Measurements from ENCODE around the gene XRCC1. TPM values are rescaled to one million over a fixed set of nuclear protein-coding genes. Genes with fewer than 3 reads are reported as not detected.
A peak's percentile ranks its signal among the peaks of the same experiment; 100 is the strongest.

Gene XRCC1
- total and polyA plus RNA-seq, 4 experiments from 2014 or later = 16.3 to 41.0 (median 31.2) TPM

GRCh38 chr19:43498233-43498842 lies 77.0 kb downstream of the XRCC1 start:
- no peaks in the 10 kb centered on the region for H3K27me3 Mint-ChIP-seq
- no peaks in the 10 kb centered on the region for H3K27me3 ChIP-seq (ENCODE audit: insufficient read depth, low read length)
- ChIA-PET CTCF (ENCODE audit: partially characterized antibody) (interaction anchor here (2.0 kb wide), 1 partner anchor 51 kb away, joined by 6 read pairs; no protein-coding TSS in a partner anchor), POLR2A (ENCODE audit: partially characterized antibody) (interaction anchor here (0.8 kb wide), 1 partner anchor 22 kb away, joined by 5 read pairs; no protein-coding TSS in a partner anchor)
- H3K36me3 Mint-ChIP-seq = peaks cover 31 to 32% of the 10 kb centered on the region in 2 donors
- no peak for DNase-seq
- H3K9me3 ChIP-seq (ENCODE audit: control insufficient read depth in 1 of 2, low read length in 2 of 2) = no peaks in the 10 kb centered on the region
- H3K36me3 ChIP-seq (ENCODE audit: insufficient read depth, low read length) = peaks cover 6% of the 10 kb centered on the region
- peak overlapping the region in 1 of 8 donors; percentile 4 for H3K4me3 Mint-ChIP-seq
- H3K27ac ChIP-seq (ENCODE audit: low read depth, low read length) = no peak overlapping the region
- no peak overlapping the region for H3K4me3 ChIP-seq (ENCODE audit: low read length in 2 of 2)
- peaks cover 8 to 23% (median 17%) of the 10 kb centered on the region in 4 donors for H3K4me1 Mint-ChIP-seq
- no peaks in the 10 kb centered on the region for H3K9me3 Mint-ChIP-seq
- H3K4me1 ChIP-seq (ENCODE audit: insufficient read depth, low read length) = peaks cover 7% of the 10 kb centered on the region
- peak overlapping the region in 3 of 7 donors; percentile 25 to 87 (median 54) for H3K27ac Mint-ChIP-seq
- intact Hi-C loops (cut with micrococcal nuclease) = no loop called here

GRCh38 chr19:43496960-43497359 lies 78.4 kb downstream of the XRCC1 start:
- CTCF ChIA-PET (ENCODE audit: partially characterized antibody) = interaction anchor here (1.1 to 1.4 kb wide), 2 partner anchors 17 to 65 kb away, joined by 3 to 4 read pairs; no protein-coding TSS in a partner anchor

GRCh38 chr19:43495082-43495481 lies 80.2 kb downstream of the XRCC1 start:
- no peak for DNase-seq
- H3K4me1 Mint-ChIP-seq = peaks cover 2 to 9% (median 3%) of the 10 kb centered on the region in 4 donors
- no peak overlapping the region for H3K4me3 ChIP-seq (ENCODE audit: low read length in 2 of 2)
- no peaks in the 10 kb centered on the region for H3K9me3 ChIP-seq (ENCODE audit: control insufficient read depth in 1 of 2, low read length in 2 of 2)
- H3K27me3 Mint-ChIP-seq = no peaks in the 10 kb centered on the region
- H3K27ac ChIP-seq (ENCODE audit: low read depth, low read length) = no peak overlapping the region
- POLR2A ChIA-PET (ENCODE audit: partially characterized antibody) = interaction anchor here (1.4 kb wide), 2 partner anchors 9 to 48 kb away, joined by 3 to 10 read pairs; partner anchors contain the start of gene PHLDB3
- intact Hi-C loops (cut with micrococcal nuclease) = no loop called here
- no peak overlapping the region for H3K4me3 Mint-ChIP-seq
- no peaks in the 10 kb centered on the region for H3K4me1 ChIP-seq (ENCODE audit: insufficient read depth, low read length)
- H3K27ac Mint-ChIP-seq = peak overlapping the region in 1 of 7 donors; percentile 29
- peaks cover 24 to 27% of the 10 kb centered on the region in 2 donors for H3K36me3 Mint-ChIP-seq
- H3K27me3 ChIP-seq (ENCODE audit: insufficient read depth, low read length) = no peaks in the 10 kb centered on the region
- H3K9me3 Mint-ChIP-seq = no peaks in the 10 kb centered on the region
- CTCF ChIA-PET (ENCODE audit: partially characterized antibody) = interaction anchor here (1.1 kb wide), 1 partner anchor 48 kb away, joined by 3 read pairs; no protein-coding TSS in a partner anchor
- peaks cover 6% of the 10 kb centered on the region for H3K36me3 ChIP-seq (ENCODE audit: insufficient read depth, low read length)

More at GRCh38 chr19:43496960-43497359, 78.4 kb downstream of the XRCC1 start:
- POLR2A ChIA-PET (ENCODE audit: partially characterized antibody) = no interaction called here
- DNase-seq = no peak
- H3K4me3 ChIP-seq (ENCODE audit: low read length in 2 of 2) = no peak overlapping the region
- Mint-ChIP-seq H3K27me3 (no peaks in the 10 kb centered on the region), H3K4me1 (peaks cover 3 to 9% (median 7%) of the 10 kb centered on the region in 4 donors), H3K27ac (peak overlapping the region in 1 of 7 donors; percentile 38), H3K36me3 (peaks cover 27% of the 10 kb centered on the region in 2 donors), H3K4me3 (peak overlapping the region in 1 of 8 donors; percentile 16), H3K9me3 (no peaks in the 10 kb centered on the region)
- H3K9me3 ChIP-seq (ENCODE audit: control insufficient read depth in 1 of 2, low read length in 2 of 2) = no peaks in the 10 kb centered on the region
- no peaks in the 10 kb centered on the region for H3K4me1 ChIP-seq (ENCODE audit: insufficient read depth, low read length)
- H3K27ac ChIP-seq (ENCODE audit: low read depth, low read length) = no peak overlapping the region
- intact Hi-C loops (cut with micrococcal nuclease) = no loop called here
- peaks cover 6% of the 10 kb centered on the region for H3K36me3 ChIP-seq (ENCODE audit: insufficient read depth, low read length)
- no peaks in the 10 kb centered on the region for H3K27me3 ChIP-seq (ENCODE audit: insufficient read depth, low read length)

Other genes starting within 250 kb of the XRCC1 start
- not detected for gene CD177, start 221.8 kb downstream of the XRCC1 start, total RNA-seq
- not detected for gene CD177, start 221.8 kb downstream of the XRCC1 start, polyA plus RNA-seq
- not detected for gene TEX101, start 160.6 kb downstream of the XRCC1 start, total RNA-seq
- gene TEX101, start 160.6 kb downstream of the XRCC1 start, polyA plus RNA-seq = not detected
- gene LYPD3, start 109.9 kb downstream of the XRCC1 start, total RNA-seq = 1 to 10 TPM; 3.3 to 3.7 TPM
- 1 to 10 TPM; 4.4 to 5.9 TPM for gene LYPD3, start 109.9 kb downstream of the XRCC1 start, polyA plus RNA-seq
- gene PHLDB3, start 70.8 kb downstream of the XRCC1 start, total RNA-seq = 10 to 100 TPM; 36.9 to 47.3 TPM
- gene PHLDB3, start 70.8 kb downstream of the XRCC1 start, polyA plus RNA-seq = 1 to 10 TPM; 1.3 to 5.5 TPM
- gene ETHE1, start 48.3 kb downstream of the XRCC1 start, total RNA-seq = 10 to 100 TPM; 23.9 to 29.1 TPM
- gene ETHE1, start 48.3 kb downstream of the XRCC1 start, polyA plus RNA-seq = 10 to 100 TPM; 79.1 to 80.7 TPM
- gene ZNF575, start 42.3 kb downstream of the XRCC1 start, total RNA-seq = 10 to 100 TPM; 11.0 to 11.8 TPM
- 1 to 10 TPM; 2.1 to 3.6 TPM for gene ZNF575, start 42.3 kb downstream of the XRCC1 start, polyA plus RNA-seq
- gene PINLYP, start 274 bp upstream of the XRCC1 start, total RNA-seq = under 1 TPM; 0.33 to 0.84 TPM
- gene PINLYP, start 274 bp upstream of the XRCC1 start, polyA plus RNA-seq = 1 to 10 TPM in 1 of 2 donors, not detected in 1; 1.3 TPM
- 10 to 100 TPM; 16.5 to 17.9 TPM for gene IRGQ, start 20.6 kb upstream of the XRCC1 start, total RNA-seq
- 1 to 10 TPM in 1 of 2 donors, under 1 TPM in 1; 0.37 to 2.2 TPM for gene IRGQ, start 20.6 kb upstream of the XRCC1 start, polyA plus RNA-seq
- gene ZNF576, start 21.1 kb upstream of the XRCC1 start, total RNA-seq = 10 to 100 TPM; 18.4 to 18.6 TPM
- gene ZNF576, start 21.1 kb upstream of the XRCC1 start, polyA plus RNA-seq = 10 to 100 TPM in 1 of 2 donors, 1 to 10 TPM in 1; 8.4 to 13.0 TPM
- under 1 TPM; 0.83 to 0.99 TPM for gene SRRM5, start 36.6 kb upstream of the XRCC1 start, total RNA-seq
- gene SRRM5, start 36.6 kb upstream of the XRCC1 start, polyA plus RNA-seq = under 1 TPM in 1 of 2 donors, not detected in 1; 0.10 TPM
- gene ZNF428, start 44.1 kb upstream of the XRCC1 start, total RNA-seq = 10 to 100 TPM; 27.7 to 28.2 TPM
- gene ZNF428, start 44.1 kb upstream of the XRCC1 start, polyA plus RNA-seq = 10 to 100 TPM; 13.9 to 19.9 TPM
- gene CADM4, start 64.3 kb upstream of the XRCC1 start, total RNA-seq = under 1 TPM; 0.33 to 0.49 TPM
- gene CADM4, start 64.3 kb upstream of the XRCC1 start, polyA plus RNA-seq = under 1 TPM in 1 of 2 donors, not detected in 1; 0.18 TPM
- 1 to 10 TPM; 8.6 to 9.4 TPM for gene PLAUR, start 94.6 kb upstream of the XRCC1 start, total RNA-seq
- gene PLAUR, start 94.6 kb upstream of the XRCC1 start, polyA plus RNA-seq = 1 to 10 TPM; 6.3 to 6.6 TPM
- gene IRGC, start 140.5 kb upstream of the XRCC1 start, total RNA-seq = not detected
- gene IRGC, start 140.5 kb upstream of the XRCC1 start, polyA plus RNA-seq = not detected
- gene SMG9, start 179.4 kb upstream of the XRCC1 start, total RNA-seq = 10 to 100 TPM; 57.6 to 57.9 TPM
- gene SMG9, start 179.4 kb upstream of the XRCC1 start, polyA plus RNA-seq = 10 to 100 TPM in 1 of 2 donors, 1 to 10 TPM in 1; 3.8 to 13.7 TPM
- gene KCNN4, start 205.4 kb upstream of the XRCC1 start, total RNA-seq = 10 to 100 TPM; 33.6 to 33.9 TPM
- gene KCNN4, start 205.4 kb upstream of the XRCC1 start, polyA plus RNA-seq = 10 to 100 TPM; 10.5 to 23.7 TPM
- under 1 TPM; 0.49 to 0.97 TPM for gene LYPD5, start 226.9 kb upstream of the XRCC1 start, total RNA-seq
- gene LYPD5, start 226.9 kb upstream of the XRCC1 start, polyA plus RNA-seq = under 1 TPM; 0.27 to 0.50 TPM

All from CD4-positive, alpha-beta memory T cell (primary cell).